Smooth muscle cell (in vitro differentiated cells): ENCODE data around the gene MMP24. TPM values are rescaled to one million over a fixed set of nuclear protein-coding genes. Genes with fewer than 3 reads are reported as not detected.

Experiments used
- DNase-seq: peaks from one replicate; lab custom pipeline; 2025; ENCODE audit not compliant: unreplicated experiment; lab: John Stamatoyannopoulos, UW
- H2AFZ ChIP-seq: fragments of 200-600 bp; sonication (generic); 2 replicates; pipeline ENCODE4 v1.6.0; 2016; ENCODE audit warnings: antibody characterized with exemption, low read depth, mild to moderate bottlenecking
- H3F3A ChIP-seq: fragments of 200-600 bp; sonication (generic); 2 replicates; pipeline ENCODE4 v1.6.0; 2017; ENCODE audit warnings: antibody characterized with exemption, low read depth
- H3K27ac ChIP-seq: fragments of 200-600 bp; sonication (generic); 2 replicates; pipeline ENCODE4 v1.5.1; 2016; ENCODE audit warnings: low read depth, mild to moderate bottlenecking
- H3K27me3 ChIP-seq: fragments of 200-600 bp; sonication (generic); 2 replicates; pipeline ENCODE4 v1.6.1; 2016; ENCODE audit warnings: low read depth, mild to moderate bottlenecking
- H3K36me3 ChIP-seq: fragments of 200-600 bp; sonication (generic); 2 replicates; pipeline ENCODE4 v1.5.1; 2016; ENCODE audit warnings: low read depth
- H3K4me1 ChIP-seq: fragments of 200-600 bp; sonication (generic); 2 replicates; pipeline ENCODE4 v1.5.1; 2016; ENCODE audit warnings: low read depth
- H3K4me2 ChIP-seq: fragments of 200-600 bp; sonication (generic); 2 replicates; pipeline ENCODE4 v1.6.0; 2016; ENCODE audit warnings: mild to moderate bottlenecking
- H3K4me3 ChIP-seq: fragments of 200-600 bp; sonication (generic); 2 replicates; pipeline ENCODE4 v1.5.1; 2016; ENCODE audit warnings: mild to moderate bottlenecking
- H3K79me2 ChIP-seq: fragments of 200-600 bp; sonication (generic); 2 replicates; pipeline ENCODE4 v1.6.0; 2016; ENCODE audit warnings: low read depth, mild to moderate bottlenecking
- H3K9ac ChIP-seq: fragments of 200-600 bp; sonication (generic); 2 replicates; pipeline ENCODE4 v1.6.0; 2016; ENCODE audit warnings: low read depth
- H3K9me3 ChIP-seq: fragments of 200-600 bp; sonication (generic); replicated peaks from 2 replicates; pipeline ENCODE4 v1.5.1; 2016; ENCODE audit warnings: low read depth
- H4K20me1 ChIP-seq: fragments of 200-600 bp; sonication (generic); 2 replicates; pipeline ENCODE4 v1.6.0; 2016; ENCODE audit warnings: low read depth
- CTCF ChIP-seq: fragments of 200-600 bp; sonication (generic); IDR thresholded peaks from 2 replicates; pipeline ENCODE4 v1.5.1; 2017; ENCODE audit warnings: borderline replicate concordance, mild to moderate bottlenecking, antibody characterized with exemption; ENCODE audit not compliant: insufficient read depth, poor library complexity, severe bottlenecking
- WGBS: methylation state at CpG from one replicate; pipeline ENCODE4 v1.1.7; 2016; ENCODE audit warnings: low lambda C conversion rate; 5-methylcytosine and 5-hydroxymethylcytosine counted together
- polyA plus RNA-seq: library from polyadenylated mRNA; unstranded; fragments of >200 nt; fragmentation: Nextera tagmentation; extraction: Ambion mirVana; gene quantifications from 2 replicates; pipeline ENCODE4 v1.2.1, GENCODE V29; 2016
- total RNA-seq: library from RNA; depleted of rRNA; stranded (reverse); fragments of >200 nt; gene quantifications from 2 replicates; pipeline ENCODE4 v1.2.3, GENCODE V29; 2014

The MMP24 gene
- total and polyA plus RNA-seq, 2 experiments from 2014 or later: 0.03 to 0.09 TPM

DNA sequence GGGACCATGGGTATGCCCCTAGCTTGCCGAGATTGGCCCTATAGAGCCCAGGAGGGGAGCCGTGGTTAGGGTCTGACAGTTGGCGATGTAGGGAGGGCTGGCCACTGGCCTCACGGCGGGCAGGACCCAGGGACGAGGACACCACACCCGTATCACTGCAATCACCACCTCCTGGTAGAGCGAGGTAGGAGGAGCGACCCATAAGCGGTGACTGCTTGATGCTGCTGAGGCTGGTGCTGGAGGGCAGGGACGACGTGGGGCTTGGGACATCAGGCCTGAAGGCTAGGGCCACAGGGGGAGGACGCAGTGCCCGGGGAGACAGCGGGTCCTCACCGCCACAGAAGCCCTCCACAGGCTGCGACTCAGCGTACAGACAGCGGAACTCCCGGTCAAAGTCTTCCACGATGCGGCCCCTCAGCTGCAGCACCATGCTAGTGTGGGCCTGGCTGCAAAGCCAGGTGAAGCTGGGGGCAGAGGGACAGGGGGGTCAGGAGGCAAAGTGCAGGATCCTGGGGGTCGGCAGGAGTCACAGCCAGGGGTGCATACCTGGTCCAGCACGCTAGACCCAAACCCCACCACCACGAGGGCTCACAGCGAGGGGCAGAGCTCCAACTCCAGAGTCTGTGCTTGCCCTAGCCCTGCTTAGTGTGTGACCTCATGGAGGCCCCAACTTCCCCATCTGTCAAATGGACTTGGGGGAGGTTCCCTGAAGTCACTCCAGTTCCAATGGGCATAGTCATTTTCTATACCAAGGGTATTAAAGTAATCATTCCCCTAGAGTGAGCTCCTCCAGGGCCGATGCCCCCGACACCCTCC is 61.2 kb downstream of the MMP24 start:
- Histone ChIP-seq H3K27ac (no peak overlapping the region), H3K9ac (no peak overlapping the region), H3F3A (no peaks in the 10 kb centered on the region), H3K27me3 (no peaks in the 10 kb centered on the region), H2AFZ (no peak overlapping the region), H3K36me3 (no peaks in the 10 kb centered on the region), H3K79me2 (peaks cover 16% of the 10 kb centered on the region), H3K4me1 (peaks cover 8% of the 10 kb centered on the region), H3K4me3 (no peak overlapping the region), H4K20me1 (peaks cover 8% of the 10 kb centered on the region), H3K4me2 (no peak overlapping the region), H3K9me3 (no peaks in the 10 kb centered on the region)
- 94% methylated on average over 25 of the region's 28 CpGs for WGBS
- TF ChIP-seq CTCF: no peak
- DNase-seq: no peak

DNA sequence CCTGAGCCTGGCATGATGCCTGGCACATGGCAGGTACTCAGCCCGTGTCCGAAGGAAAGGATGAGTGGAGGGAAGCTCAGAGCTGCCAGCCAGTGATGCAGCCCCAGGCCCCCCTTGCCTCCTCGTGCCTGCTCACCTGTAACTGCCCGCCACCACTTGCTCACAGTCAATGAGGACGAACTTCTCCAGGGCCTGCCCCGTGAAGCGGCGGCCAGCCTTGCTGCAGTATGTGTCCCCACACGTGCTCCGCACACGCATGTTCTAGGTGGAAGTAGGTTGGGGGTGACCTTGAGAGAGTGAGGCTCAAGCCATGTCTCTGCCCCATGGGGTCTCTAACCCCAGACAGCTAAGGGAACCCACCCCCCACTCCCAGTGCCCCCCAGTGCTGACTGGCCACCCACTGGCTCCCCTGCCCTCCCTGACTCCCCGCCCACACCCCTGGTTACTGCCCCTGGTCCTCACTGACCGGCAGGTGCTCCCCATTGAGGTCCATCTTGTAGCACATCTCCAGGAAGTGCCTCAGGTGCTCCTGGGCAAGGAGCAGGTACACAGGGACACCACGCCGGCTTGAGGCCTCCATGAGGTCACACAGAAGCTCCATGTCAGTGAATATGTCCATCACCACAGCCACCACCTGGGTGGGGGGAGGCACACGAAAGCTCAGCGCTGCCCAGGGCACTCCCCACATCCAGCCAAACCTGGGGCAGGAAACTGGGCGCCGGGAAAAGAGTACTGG is 62.0 kb downstream of the MMP24 start:
- Histone ChIP-seq H3K9ac (no peak overlapping the region), H2AFZ (no peak overlapping the region)

GRCh38 chr20:35290186-35290886 is 63.8 kb downstream of the MMP24 start:
- no peaks in the 10 kb centered on the region for H3K27me3 ChIP-seq
- H3K79me2 ChIP-seq: no peaks in the 10 kb centered on the region
- DNase-seq: no peak
- no peaks in the 10 kb centered on the region for H3K36me3 ChIP-seq
- WGBS: 81% methylated on average over 7 of the region's 7 CpGs
- no peak overlapping the region for H3K27ac ChIP-seq
- H3K4me2 ChIP-seq: no peak overlapping the region
- no peaks in the 10 kb centered on the region for H3F3A ChIP-seq
- H3K4me3 ChIP-seq: no peak overlapping the region
- no peaks in the 10 kb centered on the region for H3K4me1 ChIP-seq
- no peaks in the 10 kb centered on the region for H4K20me1 ChIP-seq
- no peak for TF ChIP-seq CTCF
- H2AFZ ChIP-seq: no peak overlapping the region
- no peak overlapping the region for H3K9ac ChIP-seq
- no peaks in the 10 kb centered on the region for H3K9me3 ChIP-seq

More for the DNA sequence above, 62.0 kb downstream of the MMP24 start:
- no peak for TF ChIP-seq CTCF
- Histone ChIP-seq H3K4me3 (no peak overlapping the region), H3F3A (no peaks in the 10 kb centered on the region), H3K79me2 (peaks cover 8% of the 10 kb centered on the region), H3K9me3 (no peaks in the 10 kb centered on the region), H3K4me1 (peaks cover 4% of the 10 kb centered on the region), H3K27me3 (no peaks in the 10 kb centered on the region), H4K20me1 (peaks cover 5% of the 10 kb centered on the region), H3K27ac (no peak overlapping the region), H3K36me3 (no peaks in the 10 kb centered on the region), H3K4me2 (no peak overlapping the region)
- 92% methylated on average over 19 of the region's 19 CpGs for WGBS
- no peak for DNase-seq
